Neural cell (in vitro differentiated cells): ENCODE measurements around the gene LPGAT1. TPM values are rescaled to one million over a fixed set of nuclear protein-coding genes. Genes with fewer than 3 reads are reported as not detected.

Source experiments
- H2AFZ ChIP-seq: fragments of 200-600, 300-800 bp; sonication (generic), shearing (Covaris generic); 2 replicates; pipeline ENCODE4 v1.6.0; 2014; ENCODE audit warnings: low read depth, mild to moderate bottlenecking, antibody characterized with exemption, low read length, moderate library complexity
- H3F3A ChIP-seq: fragments of 200-600 bp; shearing (Covaris generic); 2 replicates; pipeline ENCODE4 v1.6.1; 2016; ENCODE audit warnings: mild to moderate bottlenecking, moderate library complexity, mixed read lengths, antibody characterized with exemption, low read length; ENCODE audit not compliant: insufficient read depth, poor library complexity, severe bottlenecking
- H3K27ac ChIP-seq: fragments of 200-600, 300-800 bp; sonication (generic), shearing (Covaris generic); 2 replicates; pipeline ENCODE4 v1.5.1; 2014; ENCODE audit warnings: mild to moderate bottlenecking, low read length, moderate library complexity
- H3K27me3 ChIP-seq: fragments of 300-800, 200-600 bp; sonication (generic), shearing (Covaris generic); 2 replicates; pipeline ENCODE4 v1.6.0; 2014; ENCODE audit warnings: mild to moderate bottlenecking, low read depth, low read length, moderate library complexity; ENCODE audit not compliant: insufficient read depth
- H3K36me3 ChIP-seq: fragments of 300-800, 200-600 bp; sonication (generic), shearing (Covaris generic); 2 replicates; pipeline ENCODE4 v1.5.1; 2014; ENCODE audit warnings: mild to moderate bottlenecking, antibody characterized with exemption, low read length, moderate library complexity; ENCODE audit not compliant: insufficient read depth
- H3K4me2 ChIP-seq: fragments of 300-800, 200-600 bp; sonication (generic), shearing (Covaris generic); 2 replicates; pipeline ENCODE4 v1.6.0; 2014; ENCODE audit warnings: mild to moderate bottlenecking, low read length
- H3K4me3 ChIP-seq: fragments of 300-800, 200-600 bp; sonication (generic), shearing (Covaris generic); 2 replicates; pipeline ENCODE4 v1.5.1; 2014; ENCODE audit warnings: mild to moderate bottlenecking, low read length, moderate library complexity
- H3K79me2 ChIP-seq: fragments of 200-600 bp; shearing (Covaris generic); replicated peaks from 2 replicates; pipeline ENCODE4 v1.6.0; 2014; ENCODE audit warnings: mild to moderate bottlenecking, low read length, moderate library complexity; ENCODE audit not compliant: insufficient read depth
- H3K9ac ChIP-seq: fragments of 300-800, 200-600 bp; sonication (generic), shearing (Covaris generic); 2 replicates; pipeline ENCODE4 v1.6.1; 2016; ENCODE audit warnings: mild to moderate bottlenecking, low read length, mixed read lengths
- H3K9me2 ChIP-seq: fragments of 200-600 bp; shearing (Covaris generic); 2 replicates; pipeline ENCODE4 v1.6.1; 2016; ENCODE audit warnings: mild to moderate bottlenecking, low read length, mixed read lengths; ENCODE audit not compliant: insufficient read depth
- H3K9me3 ChIP-seq: fragments of 200-600, 300-800 bp; sonication (generic), shearing (Covaris generic); 2 replicates; pipeline ENCODE4 v1.6.1; 2016; ENCODE audit warnings: mild to moderate bottlenecking, mixed run types, low read length, moderate library complexity, mixed read lengths
- H4K20me1 ChIP-seq: fragments of 200-600 bp; shearing (Covaris generic); 2 replicates; pipeline ENCODE4 v1.6.1; 2016; ENCODE audit warnings: mild to moderate bottlenecking, mixed run types; ENCODE audit not compliant: insufficient read depth
- EP300 ChIP-seq: fragments of 450-650 bp; conservative IDR thresholded peaks from 2 replicates; pipeline ENCODE4 v1.6.1; 2014; ENCODE audit warnings: antibody characterized with exemption, mild to moderate bottlenecking, moderate library complexity; ENCODE audit not compliant: poor library complexity, severe bottlenecking
- EZH2 ChIP-seq: fragments of 200-600, 300-800 bp; shearing (Covaris generic), sonication (generic); IDR thresholded peaks from 2 replicates; pipeline ENCODE4 v1.6.1; 2014; ENCODE audit warnings: antibody characterized with exemption, low read length, borderline replicate concordance, mild to moderate bottlenecking; ENCODE audit not compliant: insufficient read depth, poor library complexity, severe bottlenecking
- MXI1 ChIP-seq: fragments of 450-650 bp; conservative IDR thresholded peaks from 2 replicates; pipeline ENCODE4 v1.6.1; 2014; ENCODE audit warnings: antibody characterized with exemption, mild to moderate bottlenecking; ENCODE audit not compliant: poor library complexity, severe bottlenecking
- POLR2AphosphoS5 ChIP-seq: IDR thresholded peaks from 2 replicates; pipeline ENCODE4 v1.6.1; 2012
- RAD21 ChIP-seq: fragments of 450-650 bp; conservative IDR thresholded peaks from 2 replicates; pipeline ENCODE4 v1.6.1; 2014; ENCODE audit warnings: antibody characterized with exemption, mild to moderate bottlenecking, moderate library complexity
- REST ChIP-seq: IDR thresholded peaks from 2 replicates; pipeline ENCODE4 v1.6.1; 2012; ENCODE audit warnings: borderline replicate concordance
- SMC3 ChIP-seq: fragments of 450-650 bp; conservative IDR thresholded peaks from 2 replicates; pipeline ENCODE4 v1.6.1; 2014; ENCODE audit warnings: antibody characterized with exemption, mild to moderate bottlenecking, moderate library complexity; ENCODE audit not compliant: poor library complexity
- TAF1 ChIP-seq: IDR thresholded peaks from 2 replicates; pipeline ENCODE4 v1.6.1; 2012; ENCODE audit warnings: low read depth
- polyA plus RNA-seq: library from polyadenylated mRNA; depleted of rRNA; stranded (reverse); fragments of >200 nt; gene quantifications from 2 replicates; pipeline ENCODE4 v1.2.3, GENCODE V29; 2014
- TF ChIP-seq, protein P1 (sequence below): fragments of 450-650 bp; IDR thresholded peaks from 2 replicates; pipeline ENCODE4 v1.5.1; 2014; ENCODE audit warnings: antibody characterized with exemption, mild to moderate bottlenecking, moderate library complexity; ENCODE audit not compliant: poor library complexity, severe bottlenecking

LPGAT1 gene
- polyA plus RNA-seq, 1 donor from 2014 or later: 53.1 TPM

DNA sequence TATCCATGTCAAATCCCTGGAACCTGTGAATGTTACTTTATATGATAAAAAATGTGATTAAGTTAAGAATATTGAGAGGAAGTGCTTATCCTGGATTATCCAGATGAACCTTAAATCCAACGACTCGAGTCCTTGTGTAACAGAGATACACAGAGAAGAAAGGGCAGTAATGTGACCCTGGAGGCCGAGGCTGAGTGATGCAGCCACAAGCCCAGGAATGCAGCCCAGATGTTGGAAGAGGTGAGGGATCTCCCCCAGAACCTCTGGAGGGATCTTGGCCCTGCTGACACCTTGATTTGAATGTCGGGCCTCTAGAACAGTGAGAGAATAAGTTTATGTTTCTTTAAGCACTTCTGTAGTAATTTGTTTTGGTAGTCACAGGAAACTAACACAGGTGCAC lies 18.0 kb downstream of the LPGAT1 start:
- Histone ChIP-seq H3K4me3 (no peak overlapping the region), H2AFZ (no peak overlapping the region), H3K79me2 (no peaks in the 10 kb centered on the region), H3K27ac (no peak overlapping the region), H3K4me2 (no peak overlapping the region), H4K20me1 (no peaks in the 10 kb centered on the region), H3K27me3 (no peaks in the 10 kb centered on the region), H3K36me3 (peaks cover 7% of the 10 kb centered on the region), H3K9me3 (peaks cover under 1% of the 10 kb centered on the region), H3K9me2 (no peaks in the 10 kb centered on the region), H3K9ac (no peak overlapping the region), H3F3A (no peaks in the 10 kb centered on the region)
- TF ChIP-seq TAF1: no peak
- no peak for TF ChIP-seq POLR2AphosphoS5
- TF ChIP-seq RAD21: no peak
- TF ChIP-seq MXI1: no peak
- no peak for TF ChIP-seq EP300
- TF ChIP-seq, protein P1, sequence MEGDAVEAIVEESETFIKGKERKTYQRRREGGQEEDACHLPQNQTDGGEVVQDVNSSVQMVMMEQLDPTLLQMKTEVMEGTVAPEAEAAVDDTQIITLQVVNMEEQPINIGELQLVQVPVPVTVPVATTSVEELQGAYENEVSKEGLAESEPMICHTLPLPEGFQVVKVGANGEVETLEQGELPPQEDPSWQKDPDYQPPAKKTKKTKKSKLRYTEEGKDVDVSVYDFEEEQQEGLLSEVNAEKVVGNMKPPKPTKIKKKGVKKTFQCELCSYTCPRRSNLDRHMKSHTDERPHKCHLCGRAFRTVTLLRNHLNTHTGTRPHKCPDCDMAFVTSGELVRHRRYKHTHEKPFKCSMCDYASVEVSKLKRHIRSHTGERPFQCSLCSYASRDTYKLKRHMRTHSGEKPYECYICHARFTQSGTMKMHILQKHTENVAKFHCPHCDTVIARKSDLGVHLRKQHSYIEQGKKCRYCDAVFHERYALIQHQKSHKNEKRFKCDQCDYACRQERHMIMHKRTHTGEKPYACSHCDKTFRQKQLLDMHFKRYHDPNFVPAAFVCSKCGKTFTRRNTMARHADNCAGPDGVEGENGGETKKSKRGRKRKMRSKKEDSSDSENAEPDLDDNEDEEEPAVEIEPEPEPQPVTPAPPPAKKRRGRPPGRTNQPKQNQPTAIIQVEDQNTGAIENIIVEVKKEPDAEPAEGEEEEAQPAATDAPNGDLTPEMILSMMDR: no peak
- no peak for TF ChIP-seq REST
- TF ChIP-seq SMC3: no peak
- no peak for TF ChIP-seq EZH2

DNA sequence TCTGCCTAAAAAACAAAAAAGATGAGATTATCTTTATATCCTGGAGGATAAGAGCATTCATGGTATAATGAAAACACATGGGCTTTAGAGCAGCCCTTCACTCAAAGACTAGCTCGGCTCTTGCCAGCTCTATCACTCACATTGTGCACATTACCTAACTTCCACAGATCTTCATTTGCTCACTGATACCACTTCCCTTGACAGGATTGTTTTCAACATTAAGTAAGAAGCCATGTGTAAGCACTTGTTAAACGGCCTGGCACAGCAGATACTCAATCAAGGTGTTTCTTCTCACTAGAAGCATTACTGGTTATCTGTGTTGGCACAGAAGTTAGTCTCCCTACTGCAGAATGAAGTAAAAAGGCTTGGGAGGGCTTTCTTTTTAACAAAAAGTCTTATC lies 18.7 kb downstream of the LPGAT1 start:
- Histone ChIP-seq H3K4me3 (no peak overlapping the region), H4K20me1 (no peaks in the 10 kb centered on the region), H3K27ac (no peak overlapping the region), H3K9me2 (no peaks in the 10 kb centered on the region), H2AFZ (no peak overlapping the region), H3K4me2 (no peak overlapping the region), H3K79me2 (no peaks in the 10 kb centered on the region), H3K9me3 (peaks cover 4% of the 10 kb centered on the region), H3F3A (no peaks in the 10 kb centered on the region), H3K9ac (no peak overlapping the region), H3K36me3 (peaks cover 7% of the 10 kb centered on the region), H3K27me3 (no peaks in the 10 kb centered on the region)
- TF ChIP-seq SMC3: no peak
- no peak for TF ChIP-seq EZH2
- no peak for TF ChIP-seq EP300
- TF ChIP-seq POLR2AphosphoS5: no peak
- TF ChIP-seq, protein P1: no peak
- no peak for TF ChIP-seq REST
- TF ChIP-seq TAF1: no peak
- TF ChIP-seq RAD21: no peak
- TF ChIP-seq MXI1: no peak
